Measurements from ENCODE around the gene MEGF11. TPM values are rescaled to one million over a fixed set of nuclear protein-coding genes. Genes with fewer than 3 reads are reported as not detected.

MEGF11 gene
- total RNA-seq, 3 donors from 2014 or later (not counting 1 experiment from before 2014, with no cell fraction given), result not detected

- no peaks in the 10 kb centered on the region for H3K9me3 Mint-ChIP-seq
- intact Hi-C loops (cut with micrococcal nuclease), result no loop called here
- H3K4me1 Mint-ChIP-seq, result no peaks in the 10 kb centered on the region
- DNase-seq, result no peak
- H3K27ac Mint-ChIP-seq, result no peak overlapping the region
- no peak for TF ChIP-seq CTCF (IDR thresholded peaks at IDR 0.05)
- H3K27me3 Mint-ChIP-seq (ENCODE audit: low read depth in 2 of 2), result no peaks in the 10 kb centered on the region
- 95% methylated on average over 4 of the region's 5 CpGs for WGBS (ENCODE audit: insufficient coverage)
- H3K27me3 ChIP-seq (ENCODE audit: control insufficient read depth, insufficient read depth, low read length), result no peaks in the 10 kb centered on the region
- H3K9me3 ChIP-seq (ENCODE audit: control insufficient read depth, insufficient read depth, low read length), result no peaks in the 10 kb centered on the region
- no peak overlapping the region for H3K4me3 ChIP-seq (ENCODE audit: low read length)
- no peaks in the 10 kb centered on the region for H3K36me3 ChIP-seq (ENCODE audit: control insufficient read depth, insufficient read depth, low read length)
- no peaks in the 10 kb centered on the region for H3K4me1 ChIP-seq (ENCODE audit: control insufficient read depth, insufficient read depth, low read length)
- H3K4me3 Mint-ChIP-seq, result no peak overlapping the region
- ATAC-seq, result no peak
- no peak overlapping the region for H3K27ac ChIP-seq (ENCODE audit: low read length)
- H3K36me3 Mint-ChIP-seq, result no peaks in the 10 kb centered on the region
Measured at GRCh38 chr15:65923264-65923663, 330.3 kb downstream of the MEGF11 start.

GRCh38 chr15:65922621-65923020 is 330.9 kb downstream of the MEGF11 start:
- no peaks in the 10 kb centered on the region for H3K9me3 ChIP-seq (ENCODE audit: control insufficient read depth, insufficient read depth, low read length)
- WGBS (ENCODE audit: insufficient coverage), result 97% methylated on average over 7 of the region's 7 CpGs
- intact Hi-C loops (cut with micrococcal nuclease), result no loop called here
- H3K27me3 Mint-ChIP-seq (ENCODE audit: low read depth in 2 of 2), result no peaks in the 10 kb centered on the region
- DNase-seq (no peak), ATAC-seq (no peak)
- no peak overlapping the region for H3K4me3 Mint-ChIP-seq
- H3K4me1 Mint-ChIP-seq, result peaks cover 0 to 1% of the 10 kb centered on the region in 2 donors
- H3K4me1 ChIP-seq (ENCODE audit: control insufficient read depth, insufficient read depth, low read length), result no peaks in the 10 kb centered on the region
- no peak overlapping the region for H3K27ac ChIP-seq (ENCODE audit: low read length)
- H3K27ac Mint-ChIP-seq, result no peak overlapping the region
- no peak overlapping the region for H3K4me3 ChIP-seq (ENCODE audit: low read length)
- H3K36me3 ChIP-seq (ENCODE audit: control insufficient read depth, insufficient read depth, low read length), result no peaks in the 10 kb centered on the region
- no peaks in the 10 kb centered on the region for H3K36me3 Mint-ChIP-seq
- H3K9me3 Mint-ChIP-seq, result no peaks in the 10 kb centered on the region
- no peaks in the 10 kb centered on the region for H3K27me3 ChIP-seq (ENCODE audit: control insufficient read depth, insufficient read depth, low read length)
- no peak for TF ChIP-seq CTCF (IDR thresholded peaks at IDR 0.05)

DNA sequence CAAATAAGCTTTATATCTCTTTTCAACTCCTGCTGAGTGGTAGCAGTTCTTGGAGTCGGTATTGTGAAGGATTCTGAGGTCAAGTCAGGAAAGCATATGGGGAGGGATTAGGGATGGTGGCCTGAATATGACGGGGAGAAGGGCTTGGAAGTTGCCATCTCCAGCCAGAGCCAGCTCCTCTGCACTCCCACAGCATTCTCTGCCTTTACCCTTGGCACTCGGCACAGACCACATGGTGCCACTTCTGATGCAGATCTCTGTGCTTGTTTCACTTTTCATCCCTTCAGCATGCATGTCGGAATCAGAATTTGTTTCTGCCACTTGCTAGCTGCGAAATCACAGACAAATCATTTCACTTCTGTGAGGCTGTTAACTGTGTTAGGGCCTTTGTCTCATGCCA is 331.8 kb downstream of the MEGF11 start:
- Histone ChIP-seq H3K27me3 (ENCODE audit: control insufficient read depth, insufficient read depth, low read length) (no peaks in the 10 kb centered on the region), H3K4me1 (ENCODE audit: control insufficient read depth, insufficient read depth, low read length) (peaks cover 7% of the 10 kb centered on the region), H3K4me3 (ENCODE audit: low read length) (no peak overlapping the region), H3K27ac (ENCODE audit: low read length) (no peak overlapping the region), H3K36me3 (ENCODE audit: control insufficient read depth, insufficient read depth, low read length) (no peaks in the 10 kb centered on the region), H3K9me3 (ENCODE audit: control insufficient read depth, insufficient read depth, low read length) (no peaks in the 10 kb centered on the region)
- Mint-ChIP-seq H3K27me3 (ENCODE audit: low read depth in 2 of 2) (no peaks in the 10 kb centered on the region), H3K4me1 (peaks cover 0 to 9% of the 10 kb centered on the region in 2 donors), H3K36me3 (no peaks in the 10 kb centered on the region), H3K4me3 (no peak overlapping the region), H3K27ac (no peak overlapping the region), H3K9me3 (no peaks in the 10 kb centered on the region)
- TF ChIP-seq CTCF (IDR thresholded peaks at IDR 0.05), result no peak
- ATAC-seq (no peak), DNase-seq (no peak)
- intact Hi-C loops (cut with micrococcal nuclease), result no loop called here
- 63% methylated on average over 5 of the region's 5 CpGs for WGBS (ENCODE audit: insufficient coverage)

DNA sequence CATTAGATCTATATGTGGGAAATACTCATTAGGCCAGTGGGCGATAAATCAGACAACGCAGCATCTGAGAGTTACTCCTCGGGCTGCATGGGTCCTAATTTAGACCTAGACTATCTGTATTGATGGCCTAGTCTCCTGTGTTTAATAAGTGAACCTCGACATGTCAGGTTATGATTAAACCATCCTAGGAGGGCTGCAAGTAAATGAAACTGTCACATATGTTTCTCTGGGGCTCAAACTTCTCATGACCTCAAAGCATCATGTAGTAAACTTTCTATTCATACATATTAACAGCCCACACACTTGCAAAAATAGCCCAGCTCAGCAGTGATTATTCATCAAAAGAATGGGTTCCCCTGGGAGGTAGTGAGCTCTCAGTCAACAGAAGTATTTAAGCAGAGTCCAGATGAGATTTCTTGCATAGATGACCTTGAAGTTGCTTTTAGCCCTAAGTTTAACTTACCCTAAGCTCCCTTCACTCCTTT is 332.7 kb downstream of the MEGF11 start:
- ATAC-seq (no peak), DNase-seq (no peak)
- Mint-ChIP-seq H3K27ac (no peak overlapping the region), H3K27me3 (ENCODE audit: low read depth in 2 of 2) (no peaks in the 10 kb centered on the region), H3K9me3 (no peaks in the 10 kb centered on the region), H3K4me1 (peaks cover 0 to 12% of the 10 kb centered on the region in 2 donors), H3K36me3 (no peaks in the 10 kb centered on the region), H3K4me3 (no peak overlapping the region)
- Histone ChIP-seq H3K9me3 (ENCODE audit: control insufficient read depth, insufficient read depth, low read length) (no peaks in the 10 kb centered on the region), H3K36me3 (ENCODE audit: control insufficient read depth, insufficient read depth, low read length) (no peaks in the 10 kb centered on the region), H3K27me3 (ENCODE audit: control insufficient read depth, insufficient read depth, low read length) (no peaks in the 10 kb centered on the region), H3K4me3 (ENCODE audit: low read length) (no peak overlapping the region), H3K4me1 (ENCODE audit: control insufficient read depth, insufficient read depth, low read length) (peaks cover 15% of the 10 kb centered on the region), H3K27ac (ENCODE audit: low read length) (no peak overlapping the region)
- no peak for TF ChIP-seq CTCF (IDR thresholded peaks at IDR 0.05)
- intact Hi-C loops (cut with micrococcal nuclease), result no loop called here
- WGBS (ENCODE audit: insufficient coverage), result 79% methylated on average over 4 of the region's 4 CpGs
